Measurements from ENCODE around the gene MS4A6A.

MS4A6A gene

GRCh38 chr11:60182541-60183330 lies at the start of gene MS4A6A:
Gene MS4A6A (minus strand): TSS chr11:60183083. CDS start chr11:60181727, 1,356 bp downstream.
- H3K36me3 ChIP-seq (ENCODE audit: insufficient read depth, low read length), result no peaks in the 10 kb centered on the region
- H3K27me3 ChIP-seq (ENCODE audit: insufficient read depth, low read length), result no peaks in the 10 kb centered on the region
- no peak within 1 kb of the TSS for H2AFZ ChIP-seq (ENCODE audit: low read length, unreplicated experiment)
- H3K4me1 ChIP-seq (ENCODE audit: control insufficient read depth, insufficient read depth, low read length, unreplicated experiment), result no peaks in the 10 kb centered on the region
- H3K79me2 ChIP-seq (ENCODE audit: control insufficient read depth, insufficient read depth, low read length, unreplicated experiment), result no peaks in the 10 kb centered on the region
- no peak within 1 kb of the TSS for H3K4me3 ChIP-seq (ENCODE audit: low read depth, low read length)
- no peak within 1 kb of the TSS for H3K27ac ChIP-seq (ENCODE audit: low read depth, low read length)

- H3K27me3 ChIP-seq (ENCODE audit: insufficient read depth, low read length), result no peaks in the 10 kb centered on the region
- H3K79me2 ChIP-seq (ENCODE audit: control insufficient read depth, insufficient read depth, low read length, unreplicated experiment), result no peaks in the 10 kb centered on the region
- H3K27ac ChIP-seq (ENCODE audit: low read depth, low read length), result no peak overlapping the region
- no peaks in the 10 kb centered on the region for H3K36me3 ChIP-seq (ENCODE audit: insufficient read depth, low read length)
- no peak overlapping the region for H2AFZ ChIP-seq (ENCODE audit: low read length, unreplicated experiment)
- no peaks in the 10 kb centered on the region for H3K4me1 ChIP-seq (ENCODE audit: control insufficient read depth, insufficient read depth, low read length, unreplicated experiment)
- no peak overlapping the region for H3K4me3 ChIP-seq (ENCODE audit: low read depth, low read length)
Observed at GRCh38 chr11:60230681-60231080, 47.8 kb upstream of the MS4A6A start.

GRCh38 chr11:60222141-60222540 lies 39.3 kb upstream of the MS4A6A start:
- Histone ChIP-seq H2AFZ (ENCODE audit: low read length, unreplicated experiment) (no peak overlapping the region), H3K36me3 (ENCODE audit: insufficient read depth, low read length) (no peaks in the 10 kb centered on the region), H3K27ac (ENCODE audit: low read depth, low read length) (no peak overlapping the region), H3K4me1 (ENCODE audit: control insufficient read depth, insufficient read depth, low read length, unreplicated experiment) (no peaks in the 10 kb centered on the region), H3K27me3 (ENCODE audit: insufficient read depth, low read length) (no peaks in the 10 kb centered on the region), H3K79me2 (ENCODE audit: control insufficient read depth, insufficient read depth, low read length, unreplicated experiment) (no peaks in the 10 kb centered on the region), H3K4me3 (ENCODE audit: low read depth, low read length) (no peak overlapping the region)

GRCh38 chr11:60221692-60222091 lies 38.8 kb upstream of the MS4A6A start:
- Histone ChIP-seq H3K4me3 (ENCODE audit: low read depth, low read length) (no peak overlapping the region), H3K36me3 (ENCODE audit: insufficient read depth, low read length) (no peaks in the 10 kb centered on the region), H2AFZ (ENCODE audit: low read length, unreplicated experiment) (no peak overlapping the region)

GRCh38 chr11:60221181-60221580 lies 38.3 kb upstream of the MS4A6A start:
- no peaks in the 10 kb centered on the region for H3K4me1 ChIP-seq (ENCODE audit: control insufficient read depth, insufficient read depth, low read length, unreplicated experiment)
- no peaks in the 10 kb centered on the region for H3K36me3 ChIP-seq (ENCODE audit: insufficient read depth, low read length)
- H3K79me2 ChIP-seq (ENCODE audit: control insufficient read depth, insufficient read depth, low read length, unreplicated experiment), result no peaks in the 10 kb centered on the region
- no peaks in the 10 kb centered on the region for H3K27me3 ChIP-seq (ENCODE audit: insufficient read depth, low read length)
- no peak overlapping the region for H2AFZ ChIP-seq (ENCODE audit: low read length, unreplicated experiment)
- H3K4me3 ChIP-seq (ENCODE audit: low read depth, low read length), result no peak overlapping the region
- H3K27ac ChIP-seq (ENCODE audit: low read depth, low read length), result no peak overlapping the region

More at GRCh38 chr11:60221692-60222091, 38.8 kb upstream of the MS4A6A start:
- no peaks in the 10 kb centered on the region for H3K79me2 ChIP-seq (ENCODE audit: control insufficient read depth, insufficient read depth, low read length, unreplicated experiment)
- H3K27me3 ChIP-seq (ENCODE audit: insufficient read depth, low read length), result no peaks in the 10 kb centered on the region
- H3K4me1 ChIP-seq (ENCODE audit: control insufficient read depth, insufficient read depth, low read length, unreplicated experiment), result no peaks in the 10 kb centered on the region
- H3K27ac ChIP-seq (ENCODE audit: low read depth, low read length), result no peak overlapping the region

- H3K36me3 ChIP-seq (ENCODE audit: insufficient read depth, low read length), result no peaks in the 10 kb centered on the region
- no peak overlapping the region for H3K4me3 ChIP-seq (ENCODE audit: low read depth, low read length)
- no peaks in the 10 kb centered on the region for H3K4me1 ChIP-seq (ENCODE audit: control insufficient read depth, insufficient read depth, low read length, unreplicated experiment)
- no peak overlapping the region for H3K27ac ChIP-seq (ENCODE audit: low read depth, low read length)
- H3K27me3 ChIP-seq (ENCODE audit: insufficient read depth, low read length), result no peaks in the 10 kb centered on the region
- no peaks in the 10 kb centered on the region for H3K79me2 ChIP-seq (ENCODE audit: control insufficient read depth, insufficient read depth, low read length, unreplicated experiment)
- H2AFZ ChIP-seq (ENCODE audit: low read length, unreplicated experiment), result no peak overlapping the region
Observed at GRCh38 chr11:60214386-60214785, 31.5 kb upstream of the MS4A6A start.

- Histone ChIP-seq H3K36me3 (ENCODE audit: insufficient read depth, low read length) (no peaks in the 10 kb centered on the region), H3K4me3 (ENCODE audit: low read depth, low read length) (no peak overlapping the region), H2AFZ (ENCODE audit: low read length, unreplicated experiment) (no peak overlapping the region), H3K27ac (ENCODE audit: low read depth, low read length) (no peak overlapping the region), H3K79me2 (ENCODE audit: control insufficient read depth, insufficient read depth, low read length, unreplicated experiment) (no peaks in the 10 kb centered on the region), H3K4me1 (ENCODE audit: control insufficient read depth, insufficient read depth, low read length, unreplicated experiment) (no peaks in the 10 kb centered on the region), H3K27me3 (ENCODE audit: insufficient read depth, low read length) (no peaks in the 10 kb centered on the region)
Observed at GRCh38 chr11:60211206-60211605, 28.3 kb upstream of the MS4A6A start.

GRCh38 chr11:60209977-60210376 lies 27.1 kb upstream of the MS4A6A start:
- Histone ChIP-seq H3K36me3 (ENCODE audit: insufficient read depth, low read length) (no peaks in the 10 kb centered on the region), H3K79me2 (ENCODE audit: control insufficient read depth, insufficient read depth, low read length, unreplicated experiment) (no peaks in the 10 kb centered on the region), H3K4me1 (ENCODE audit: control insufficient read depth, insufficient read depth, low read length, unreplicated experiment) (no peaks in the 10 kb centered on the region), H2AFZ (ENCODE audit: low read length, unreplicated experiment) (no peak overlapping the region), H3K27me3 (ENCODE audit: insufficient read depth, low read length) (no peaks in the 10 kb centered on the region), H3K27ac (ENCODE audit: low read depth, low read length) (no peak overlapping the region), H3K4me3 (ENCODE audit: low read depth, low read length) (no peak overlapping the region)

GRCh38 chr11:60208951-60209350 lies 26.1 kb upstream of the MS4A6A start:
- no peak overlapping the region for H2AFZ ChIP-seq (ENCODE audit: low read length, unreplicated experiment)

GRCh38 chr11:60208146-60208895 lies 25.4 kb upstream of the MS4A6A start:
- H3K4me1 ChIP-seq (ENCODE audit: control insufficient read depth, insufficient read depth, low read length, unreplicated experiment), result no peaks in the 10 kb centered on the region
- H2AFZ ChIP-seq (ENCODE audit: low read length, unreplicated experiment), result no peak overlapping the region
- no peaks in the 10 kb centered on the region for H3K79me2 ChIP-seq (ENCODE audit: control insufficient read depth, insufficient read depth, low read length, unreplicated experiment)
- H3K36me3 ChIP-seq (ENCODE audit: insufficient read depth, low read length), result no peaks in the 10 kb centered on the region
- no peak overlapping the region for H3K27ac ChIP-seq (ENCODE audit: low read depth, low read length)
- no peaks in the 10 kb centered on the region for H3K27me3 ChIP-seq (ENCODE audit: insufficient read depth, low read length)
- no peak overlapping the region for H3K4me3 ChIP-seq (ENCODE audit: low read depth, low read length)

More at GRCh38 chr11:60208951-60209350, 26.1 kb upstream of the MS4A6A start:
- H3K4me1 ChIP-seq (ENCODE audit: control insufficient read depth, insufficient read depth, low read length, unreplicated experiment), result no peaks in the 10 kb centered on the region
- no peaks in the 10 kb centered on the region for H3K27me3 ChIP-seq (ENCODE audit: insufficient read depth, low read length)
- H3K27ac ChIP-seq (ENCODE audit: low read depth, low read length), result no peak overlapping the region
- no peak overlapping the region for H3K4me3 ChIP-seq (ENCODE audit: low read depth, low read length)
- no peaks in the 10 kb centered on the region for H3K79me2 ChIP-seq (ENCODE audit: control insufficient read depth, insufficient read depth, low read length, unreplicated experiment)
- H3K36me3 ChIP-seq (ENCODE audit: insufficient read depth, low read length), result no peaks in the 10 kb centered on the region

GRCh38 chr11:60206616-60207015 lies 23.7 kb upstream of the MS4A6A start:
- H3K4me1 ChIP-seq (ENCODE audit: control insufficient read depth, insufficient read depth, low read length, unreplicated experiment), result no peaks in the 10 kb centered on the region
- H2AFZ ChIP-seq (ENCODE audit: low read length, unreplicated experiment), result no peak overlapping the region
- H3K79me2 ChIP-seq (ENCODE audit: control insufficient read depth, insufficient read depth, low read length, unreplicated experiment), result no peaks in the 10 kb centered on the region
- no peak overlapping the region for H3K4me3 ChIP-seq (ENCODE audit: low read depth, low read length)
- no peak overlapping the region for H3K27ac ChIP-seq (ENCODE audit: low read depth, low read length)
- no peaks in the 10 kb centered on the region for H3K36me3 ChIP-seq (ENCODE audit: insufficient read depth, low read length)
- no peaks in the 10 kb centered on the region for H3K27me3 ChIP-seq (ENCODE audit: insufficient read depth, low read length)

Measured in ACC112 (cell line).